ENCODE measurements around the gene SNX6.
"Not testable (repeated sequence)": the region's sequence is repeated elsewhere in the genome, so short reads cannot be mapped to it uniquely, and the experiment has no call there.

Gene SNX6

DNA sequence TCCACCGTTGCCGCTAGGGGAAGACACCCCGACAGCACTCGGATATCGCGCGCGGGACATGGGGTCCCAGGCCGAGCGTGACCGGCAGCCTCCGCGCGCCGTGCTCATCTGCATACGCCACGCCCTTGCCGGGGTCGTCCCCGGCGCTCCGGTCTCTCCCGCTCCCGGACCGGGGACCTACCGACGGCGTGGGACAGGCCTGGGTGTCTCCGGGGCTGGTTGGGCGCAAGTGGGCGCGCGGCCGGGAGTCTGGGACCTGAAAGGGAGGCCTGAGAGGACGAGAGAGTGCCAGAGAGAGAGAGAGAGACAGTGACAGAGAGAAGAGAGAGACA is 73.5 kb downstream of the SNX6 start:
- DNase-seq = not testable (repeated sequence)

DNA sequence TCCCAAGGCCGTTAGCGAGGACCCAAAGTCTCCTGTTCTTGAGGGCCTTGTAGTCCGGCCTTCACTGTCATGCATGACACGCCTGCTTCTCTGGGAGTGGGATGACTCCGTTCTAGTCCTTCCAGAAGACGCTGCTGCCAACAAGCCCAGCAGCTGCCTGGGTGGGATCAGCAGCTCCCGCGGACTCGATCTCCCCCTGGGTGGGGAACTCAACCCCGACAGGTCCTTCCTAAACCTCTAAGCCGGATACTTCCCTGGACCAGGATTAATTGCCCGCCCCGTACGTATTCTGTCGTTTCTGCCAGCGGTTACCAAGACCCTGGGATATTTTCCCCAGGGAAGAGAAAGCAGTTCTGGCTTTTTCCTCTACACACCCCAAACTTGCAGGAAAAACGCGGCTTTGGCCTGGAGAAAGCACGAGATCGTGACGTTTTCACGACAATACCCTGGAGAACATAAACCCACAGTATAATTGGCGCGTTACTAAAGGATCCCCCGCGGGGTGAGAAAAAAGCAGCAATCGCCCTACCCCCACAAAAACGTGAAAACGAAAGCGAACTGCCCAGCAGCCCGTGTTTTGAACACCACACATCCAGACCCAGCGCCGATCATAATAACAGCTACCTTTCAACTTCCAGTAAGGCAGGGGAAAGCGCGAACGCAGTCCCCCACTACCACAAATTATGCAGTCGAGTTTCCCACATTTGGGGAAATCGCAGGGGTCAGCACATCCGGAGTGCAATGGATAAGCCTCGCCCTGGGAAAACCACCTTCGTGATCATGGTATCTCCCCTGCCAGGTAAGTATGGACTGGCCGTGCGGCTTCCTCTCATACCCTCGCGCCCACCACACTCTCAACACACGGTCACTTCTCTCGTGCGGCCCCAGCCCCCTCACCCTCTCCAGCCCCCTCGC is 74.1 kb downstream of the SNX6 start:
- not testable (repeated sequence) for DNase-seq

DNA sequence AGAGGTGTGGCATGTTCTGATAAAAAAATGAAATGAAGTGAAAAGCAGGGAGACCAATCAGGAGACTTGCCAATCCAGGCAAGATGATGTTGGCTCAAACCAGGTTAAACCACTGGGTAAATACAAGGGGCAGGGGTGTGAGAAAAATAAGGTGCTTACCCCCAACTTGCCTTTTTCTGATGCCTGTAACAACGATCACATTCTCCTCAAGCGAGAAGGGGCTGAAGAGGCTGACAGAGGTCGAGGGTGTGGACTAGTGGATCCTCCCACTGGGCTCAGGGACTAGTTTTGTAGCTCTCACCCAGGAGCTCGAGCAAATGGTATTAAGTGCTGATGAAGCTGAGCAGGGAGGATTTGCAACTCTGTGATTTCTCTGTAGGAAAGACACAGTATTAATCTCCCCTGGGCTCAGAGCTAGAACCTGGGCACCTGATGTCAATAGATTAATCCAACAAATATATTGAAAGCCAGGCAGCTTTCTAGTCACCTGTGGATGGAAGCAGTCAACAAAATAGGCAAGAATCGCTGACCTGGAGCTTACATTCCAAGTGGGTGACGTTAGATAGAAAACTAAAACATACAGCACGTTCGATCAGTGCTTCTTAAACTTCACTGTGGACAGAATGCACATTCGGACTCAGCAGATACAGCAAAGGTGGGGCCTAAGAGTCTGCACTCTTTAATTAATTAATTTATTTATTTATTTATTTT is 75.3 kb downstream of the SNX6 start:
- DNase-seq = no peak

DNA sequence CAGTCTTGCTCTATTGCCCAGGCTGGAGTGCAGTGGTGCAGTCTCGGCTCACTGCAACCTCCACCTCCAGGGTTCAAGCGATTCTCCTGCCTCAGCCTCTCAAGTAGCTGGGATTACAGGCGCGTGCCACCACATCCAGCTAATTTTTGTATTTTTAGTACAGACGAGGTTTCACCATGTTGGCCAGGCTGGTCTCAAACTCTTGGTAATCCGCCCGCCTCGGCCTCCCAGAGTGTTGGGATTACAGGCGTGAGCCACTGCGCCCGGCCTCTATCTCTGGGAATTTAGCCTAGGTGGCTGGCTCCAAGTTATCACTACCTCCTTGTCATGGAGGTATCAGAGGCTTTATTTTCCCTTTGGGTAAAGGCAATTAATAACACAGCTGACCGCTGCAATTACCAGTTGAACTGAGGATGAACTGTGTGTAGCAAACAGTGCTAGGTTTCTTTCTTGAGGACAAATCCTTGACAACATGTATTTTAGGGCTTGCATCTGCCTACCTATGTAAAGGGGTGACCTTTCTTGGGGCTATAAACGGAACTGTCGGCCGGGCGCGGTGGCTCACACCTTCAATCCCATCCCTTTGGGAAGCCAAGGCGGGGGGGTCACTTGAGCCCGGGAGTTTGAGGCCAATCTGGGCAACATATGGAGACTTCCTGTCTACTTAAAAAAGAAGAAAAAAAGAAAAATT is 80.5 kb downstream of the SNX6 start:
- DNase-seq = not testable (repeated sequence)

DNA sequence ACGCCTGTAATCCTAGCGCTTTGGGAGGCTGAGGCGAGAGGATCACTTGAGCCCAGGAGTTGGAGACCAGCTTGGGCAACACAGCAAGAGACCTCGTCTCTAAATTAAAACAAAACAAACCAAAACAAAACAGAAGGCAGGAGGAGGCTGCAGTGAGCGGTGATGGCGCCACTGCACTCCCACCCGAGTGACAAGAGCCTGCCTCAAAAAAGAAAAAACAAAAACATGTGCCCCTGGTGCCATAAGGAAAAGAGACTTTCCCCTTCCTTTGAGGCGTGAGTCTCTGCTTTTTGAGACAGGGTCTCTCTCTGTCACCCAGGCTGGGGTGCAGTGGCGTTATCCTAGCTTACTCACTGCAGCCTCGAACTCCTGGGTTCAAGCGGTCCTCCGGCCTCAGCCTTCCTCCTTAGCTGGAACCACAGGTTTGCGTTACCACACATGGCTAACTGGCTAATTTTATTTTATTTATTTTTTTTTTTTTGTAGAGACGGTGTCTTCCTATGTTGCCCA is 81.4 kb downstream of the SNX6 start:
- DNase-seq = no peak

DNA sequence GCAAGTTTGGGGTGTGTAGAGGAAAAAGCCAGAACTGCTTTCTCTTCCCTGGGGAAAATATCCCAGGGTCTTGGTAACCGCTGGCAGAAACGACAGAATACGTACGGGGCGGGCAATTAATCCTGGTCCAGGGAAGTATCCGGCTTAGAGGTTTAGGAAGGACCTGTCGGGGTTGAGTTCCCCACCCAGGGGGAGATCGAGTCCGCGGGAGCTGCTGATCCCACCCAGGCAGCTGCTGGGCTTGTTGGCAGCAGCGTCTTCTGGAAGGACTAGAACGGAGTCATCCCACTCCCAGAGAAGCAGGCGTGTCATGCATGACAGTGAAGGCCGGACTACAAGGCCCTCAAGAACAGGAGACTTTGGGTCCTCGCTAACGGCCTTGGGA is 82.8 kb downstream of the SNX6 start:
- not testable (repeated sequence) for DNase-seq

DNA sequence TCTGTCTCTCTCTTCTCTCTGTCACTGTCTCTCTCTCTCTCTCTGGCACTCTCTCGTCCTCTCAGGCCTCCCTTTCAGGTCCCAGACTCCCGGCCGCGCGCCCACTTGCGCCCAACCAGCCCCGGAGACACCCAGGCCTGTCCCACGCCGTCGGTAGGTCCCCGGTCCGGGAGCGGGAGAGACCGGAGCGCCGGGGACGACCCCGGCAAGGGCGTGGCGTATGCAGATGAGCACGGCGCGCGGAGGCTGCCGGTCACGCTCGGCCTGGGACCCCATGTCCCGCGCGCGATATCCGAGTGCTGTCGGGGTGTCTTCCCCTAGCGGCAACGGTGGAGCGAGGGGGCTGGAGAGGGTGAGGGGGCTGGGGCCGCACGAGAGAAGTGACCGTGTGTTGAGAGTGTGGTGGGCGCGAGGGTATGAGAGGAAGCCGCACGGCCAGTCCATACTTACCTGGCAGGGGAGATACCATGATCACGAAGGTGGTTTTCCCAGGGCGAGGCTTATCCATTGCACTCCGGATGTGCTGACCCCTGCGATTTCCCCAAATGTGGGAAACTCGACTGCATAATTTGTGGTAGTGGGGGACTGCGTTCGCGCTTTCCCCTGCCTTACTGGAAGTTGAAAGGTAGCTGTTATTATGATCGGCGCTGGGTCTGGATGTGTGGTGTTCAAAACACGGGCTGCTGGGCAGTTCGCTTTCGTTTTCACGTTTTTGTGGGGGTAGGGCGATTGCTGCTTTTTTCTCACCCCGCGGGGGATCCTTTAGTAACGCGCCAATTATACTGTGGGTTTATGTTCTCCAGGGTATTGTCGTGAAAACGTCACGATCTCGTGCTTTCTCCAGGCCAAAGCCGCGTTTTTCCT is 83.4 kb downstream of the SNX6 start:
- DNase-seq = not testable (repeated sequence)

DNA sequence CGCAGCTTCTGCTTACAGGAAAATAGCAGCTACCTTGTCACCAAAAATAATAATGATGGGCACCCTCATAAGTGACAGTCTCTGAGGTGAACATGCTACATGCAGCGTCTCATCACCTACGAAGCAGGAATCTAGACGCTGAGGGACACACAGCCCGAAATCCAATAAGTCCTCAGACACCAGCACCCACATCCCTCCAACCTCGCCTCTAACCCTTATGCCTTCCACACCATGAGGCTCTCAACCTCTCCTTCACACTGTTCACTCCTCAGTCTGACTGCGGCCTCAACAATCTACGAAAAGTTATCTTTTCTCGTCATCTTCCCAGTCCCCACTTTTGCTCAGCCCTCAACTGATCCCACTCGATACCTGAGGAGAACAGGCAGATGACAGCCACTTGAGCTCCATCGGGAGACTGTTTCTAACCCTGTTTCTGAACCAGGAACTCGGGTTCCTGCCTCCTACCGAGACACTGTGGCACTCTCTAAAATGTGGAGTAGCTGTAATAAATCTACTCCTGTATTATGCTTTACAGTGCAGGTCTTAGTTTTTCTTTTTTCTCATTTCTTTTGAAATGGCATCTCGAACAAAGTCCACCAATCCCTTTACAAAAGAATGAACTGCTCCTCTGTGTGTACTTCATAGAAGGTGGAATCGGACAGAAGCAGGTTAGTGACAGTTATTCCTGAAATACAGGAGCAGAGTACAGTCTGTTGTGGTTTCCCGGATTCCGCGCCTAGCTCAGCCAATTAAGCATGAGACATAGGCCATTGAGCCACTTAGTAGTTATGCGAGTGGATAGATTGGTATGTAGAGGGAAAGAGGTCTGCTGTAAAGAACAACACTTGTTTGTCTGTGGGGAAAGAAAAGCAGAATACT is 89.5 kb downstream of the SNX6 start:
- DNase-seq = not testable (repeated sequence)

DNA sequence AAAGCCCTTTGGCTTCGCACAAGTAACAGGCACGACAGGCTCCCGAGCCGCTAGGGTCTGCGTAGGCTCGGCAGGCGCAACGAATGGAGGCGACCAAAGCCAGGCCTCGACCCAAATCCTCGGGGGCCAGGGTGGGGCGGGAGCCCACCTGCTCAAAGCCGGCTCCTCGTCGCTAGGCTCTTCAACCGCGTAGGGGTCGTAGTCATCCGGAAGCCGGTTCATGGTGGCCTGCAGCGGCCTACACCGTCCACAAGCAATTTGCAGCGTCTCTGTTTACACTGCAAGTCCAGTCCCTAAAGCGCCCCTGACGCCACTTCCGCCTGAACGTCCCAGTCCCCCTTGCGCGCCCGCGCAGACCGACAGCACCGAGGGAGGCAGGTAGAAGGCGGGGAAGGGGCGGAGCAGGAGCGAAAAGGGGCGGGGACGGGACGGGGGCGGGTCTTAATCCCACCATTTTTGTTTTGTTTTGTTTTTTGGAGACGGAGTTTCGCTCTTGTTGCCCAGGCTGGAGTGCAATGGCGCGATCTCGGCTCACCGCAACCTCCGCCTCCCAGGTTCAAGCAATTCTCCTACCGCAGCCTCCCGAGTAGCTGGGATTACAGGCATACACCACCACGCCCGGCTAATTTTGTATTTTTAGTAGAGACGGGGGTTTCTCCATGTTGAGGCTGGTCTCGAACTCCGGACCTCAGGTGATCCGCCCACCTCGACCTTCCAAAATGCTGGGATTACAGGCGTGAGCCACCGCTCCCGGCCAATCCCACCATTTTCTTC is 90.4 kb downstream of the SNX6 start, which contains the start of gene EAPP:
EAPP (minus strand) TSS at position 295 of the 774 bp plus-strand sequence; CDS start at position 222, 73 bp downstream.
- no peak for DNase-seq

DNA sequence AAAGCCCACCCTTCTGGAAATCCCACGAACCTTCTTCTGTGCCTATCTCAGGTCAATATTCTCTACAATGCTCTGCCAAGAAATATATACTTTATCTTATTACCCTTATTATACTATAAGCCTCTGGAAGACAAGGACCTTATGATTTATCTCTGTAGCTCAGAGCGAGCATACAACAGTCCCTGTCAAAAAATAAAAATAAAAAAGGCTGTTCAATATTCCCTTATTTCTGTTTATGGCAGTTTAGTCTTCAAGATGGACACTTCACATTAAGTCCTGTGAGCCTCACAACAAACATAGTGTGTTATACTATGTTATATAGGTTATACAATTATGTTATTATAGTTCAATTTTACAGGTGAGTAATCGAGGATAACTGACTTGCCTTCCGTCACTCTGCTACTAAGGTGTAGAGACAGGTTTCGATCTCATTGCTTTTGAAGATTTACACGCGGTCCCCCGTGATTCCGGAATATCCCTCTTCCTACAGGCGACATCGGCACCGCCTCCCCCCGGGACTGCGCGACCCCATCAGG is 91.0 kb downstream of the SNX6 start:
- no peak for DNase-seq

DNA sequence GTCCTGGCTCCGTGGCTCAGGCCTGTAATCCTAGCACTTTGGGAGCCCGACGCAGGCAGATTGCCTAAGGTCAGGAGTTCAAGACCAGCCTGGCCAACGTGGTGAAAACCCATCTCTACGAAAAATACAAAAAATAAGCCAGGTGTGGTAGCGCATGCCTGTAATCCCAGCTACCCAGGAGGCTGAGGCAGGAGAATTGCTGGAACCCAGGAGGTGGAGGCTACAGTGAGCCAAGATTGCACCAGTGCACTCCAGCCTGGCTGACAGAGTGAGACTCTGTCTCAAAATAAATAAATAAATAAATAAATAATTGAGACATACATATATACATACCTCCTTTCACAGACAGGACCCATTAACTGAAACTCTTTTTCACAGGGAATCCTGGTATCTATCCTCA is 91.9 kb downstream of the SNX6 start:
- not testable (repeated sequence) for DNase-seq

DNA sequence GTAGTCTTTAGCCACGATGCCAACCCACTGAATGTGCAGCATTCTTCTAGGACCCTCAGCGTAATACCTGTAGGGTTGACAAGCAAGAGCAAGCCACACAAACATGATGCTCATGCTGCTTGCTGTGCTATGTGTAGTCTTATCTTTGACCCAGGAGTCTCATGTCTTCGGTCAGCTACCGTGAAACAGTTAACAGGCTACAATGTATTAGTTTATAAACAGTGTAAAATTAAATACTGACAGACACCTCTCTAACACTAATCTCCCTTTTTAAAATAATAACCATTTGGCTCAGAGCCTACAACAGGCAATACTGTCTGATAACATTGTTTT is 92.3 kb downstream of the SNX6 start:
- no peak for DNase-seq

DNA sequence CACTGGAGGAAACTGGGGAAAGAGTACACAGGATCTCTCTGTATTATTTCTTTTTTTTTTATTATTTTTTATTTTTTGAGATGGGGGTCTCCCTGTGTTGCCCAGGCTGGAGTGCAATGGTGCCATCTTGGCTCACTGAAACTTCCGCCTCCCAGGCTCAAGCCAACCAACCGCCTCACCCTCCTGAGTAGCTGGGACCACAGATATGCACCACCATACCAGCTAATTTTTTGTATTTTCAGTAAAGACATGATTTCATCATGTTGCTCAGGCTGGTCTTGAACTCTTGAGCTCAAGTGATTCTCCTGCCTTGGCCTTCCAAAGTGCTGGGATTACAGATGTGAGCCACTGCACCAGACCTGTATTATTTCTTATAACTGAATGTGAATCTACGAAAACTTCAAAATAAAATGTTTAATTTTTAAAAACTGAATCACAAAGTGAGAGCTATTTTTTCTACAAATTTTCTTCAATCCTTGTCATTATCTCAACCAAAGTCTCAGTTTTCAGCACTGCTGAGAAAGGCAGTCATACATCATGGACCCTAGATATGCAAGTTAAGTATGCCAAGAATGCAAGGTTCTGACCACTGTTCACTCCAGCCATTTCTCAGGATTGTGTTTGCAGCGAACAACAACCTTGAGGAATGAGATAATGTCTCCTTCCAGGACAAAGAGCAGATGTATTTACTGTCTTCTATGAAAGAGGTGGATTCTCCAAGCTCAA is 92.8 kb downstream of the SNX6 start:
- DNase-seq = no peak

DNA sequence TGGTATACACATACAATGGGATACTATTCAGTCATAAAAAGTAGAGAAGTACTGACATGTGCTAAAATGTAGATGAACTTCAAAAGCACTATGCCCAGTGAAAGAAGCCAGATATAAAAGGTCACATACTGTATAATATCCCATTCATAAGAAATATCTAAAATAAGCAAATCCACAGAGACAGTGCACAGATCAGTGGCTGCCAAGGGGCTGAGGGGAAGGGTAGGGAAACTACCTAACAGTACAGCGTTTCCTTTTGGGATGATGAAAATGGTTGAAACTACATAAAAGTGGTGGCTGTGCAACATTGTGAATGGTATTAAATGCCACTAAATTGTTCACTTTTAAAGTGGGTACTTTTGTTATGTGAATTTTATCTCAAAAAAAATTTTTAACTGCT is 102.4 kb downstream of the SNX6 start:
- DNase-seq = no peak

DNA sequence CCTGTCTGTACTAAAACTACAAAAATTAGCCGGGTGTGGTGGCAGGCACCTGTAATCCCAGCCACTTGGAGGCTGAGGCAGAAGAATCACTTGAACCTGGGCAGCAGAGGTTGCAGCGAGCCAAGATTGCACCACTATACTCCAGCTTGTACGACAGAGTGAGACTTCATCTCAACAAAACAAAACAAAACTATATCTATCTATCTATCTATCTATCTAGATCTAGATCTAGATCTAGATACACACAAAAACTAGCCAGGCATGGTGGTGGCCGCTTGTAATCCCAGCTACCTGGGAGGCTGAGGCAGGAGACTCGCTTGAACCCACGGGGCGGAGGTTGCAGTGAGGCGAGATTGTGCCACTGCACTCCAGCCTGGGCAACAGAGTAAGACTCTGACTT is 105.7 kb downstream of the SNX6 start:
- not testable (repeated sequence) for DNase-seq

DNA sequence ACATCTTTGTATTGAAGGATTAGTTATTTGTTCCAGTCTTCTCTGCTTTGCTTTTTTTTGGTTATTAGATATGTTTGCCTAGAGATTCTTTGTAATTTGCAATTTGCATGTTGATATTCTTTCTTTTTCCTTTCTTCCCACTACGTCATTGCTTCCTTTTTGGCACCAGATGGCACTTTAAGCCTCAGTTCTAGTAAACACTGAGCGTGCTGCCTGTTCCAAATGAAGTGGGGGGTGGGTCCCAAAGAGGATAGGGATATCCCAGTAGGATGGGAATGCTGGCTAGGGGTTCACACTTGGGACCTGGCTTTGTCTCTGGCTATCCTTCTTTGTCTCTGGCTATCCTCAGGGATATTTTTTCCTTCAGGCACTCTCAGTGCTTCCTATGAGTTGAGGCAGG is 107.5 kb downstream of the SNX6 start:
- no peak for DNase-seq

DNA sequence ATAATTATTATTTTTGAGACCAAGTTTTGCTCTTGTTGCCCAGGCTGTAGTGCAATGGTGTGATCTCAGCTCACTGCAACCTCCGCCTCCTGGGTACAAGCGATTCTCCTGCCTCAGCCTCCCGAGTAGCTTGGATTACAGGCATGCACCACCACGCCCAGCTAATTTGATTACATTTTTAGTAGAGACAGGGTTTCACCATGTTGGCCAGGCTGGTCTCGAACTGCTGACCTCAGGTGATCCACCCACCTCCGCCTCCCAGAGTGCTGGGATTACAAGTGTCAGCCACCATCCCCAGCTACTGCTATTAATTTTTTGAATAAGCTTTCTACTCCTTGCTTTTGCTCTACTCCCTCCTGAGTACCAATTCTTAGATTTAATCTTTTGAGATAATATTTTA is 108.9 kb downstream of the SNX6 start:
- not testable (repeated sequence) for DNase-seq

DNA sequence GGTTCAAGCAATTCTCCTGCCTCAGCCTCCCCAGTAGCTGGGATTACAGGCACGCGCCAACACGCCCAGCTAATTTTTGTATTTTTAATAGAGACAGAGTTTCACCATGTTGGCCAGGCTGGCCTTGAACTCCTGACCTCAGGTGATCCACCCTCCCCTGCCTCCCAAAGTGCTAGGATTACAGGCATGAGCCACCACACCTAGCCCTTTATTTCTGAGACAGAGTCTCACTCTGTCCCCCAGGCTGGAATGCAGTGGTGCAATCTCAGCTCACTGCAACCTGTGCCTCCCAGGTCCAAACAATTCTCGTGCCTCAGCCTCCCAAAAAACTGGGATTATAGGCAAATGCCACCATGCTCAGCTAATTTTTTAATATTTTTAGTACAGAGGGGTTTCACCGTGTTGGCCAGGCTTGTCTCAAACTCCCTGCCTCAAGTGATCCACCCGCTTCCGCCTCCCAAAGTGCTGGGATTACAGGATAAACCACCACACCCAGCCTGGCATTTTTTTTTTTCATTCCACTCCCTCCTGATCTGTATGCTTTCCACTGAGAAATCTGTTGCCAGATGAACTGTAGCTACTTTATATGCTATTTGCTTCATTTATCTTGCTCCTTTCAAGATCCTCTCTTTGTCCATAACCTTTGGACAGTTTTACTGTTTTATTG is 109.5 kb downstream of the SNX6 start:
- DNase-seq = not testable (repeated sequence)
